HAP-1 (cell line): ENCODE measurements around the gene KDELR1.

Source experiments
- DNase-seq, 2 experiments: peaks; one replicate each; pipeline ENCODE4 v3.0.0-alpha.2; 2016 to 2020; ENCODE audit warnings: low spot score in 2 of 2
- H3K27me3 ChIP-seq: fragments of 250-450 bp; sonication (Bioruptor Pico); 2 replicates; pipeline ENCODE4 v1.5.1; 2020; ENCODE audit warnings: low read depth, mild to moderate bottlenecking, moderate library complexity
- H3K36me3 ChIP-seq: fragments of 250-450 bp; sonication (Bioruptor Pico); replicated peaks from 2 replicates; pipeline ENCODE4 v1.5.1; 2020; ENCODE audit warnings: mild to moderate bottlenecking
- H3K4me1 ChIP-seq: fragments of 250-450 bp; sonication (Bioruptor Pico); 2 replicates; pipeline ENCODE4 v1.5.1; 2020; ENCODE audit warnings: mild to moderate bottlenecking
- H3K4me3 ChIP-seq: fragments of 250-450 bp; sonication (Bioruptor Pico); 2 replicates; pipeline ENCODE4 v1.5.1; 2020; ENCODE audit warnings: mild to moderate bottlenecking, moderate library complexity
- H3K9me3 ChIP-seq: fragments of 250-450 bp; sonication (Bioruptor Pico); 2 replicates; pipeline ENCODE4 v1.5.1; 2020; ENCODE audit warnings: mild to moderate bottlenecking, moderate library complexity
- in situ Hi-C: fragments of 300-500 bp; cut with MboI; formaldehyde crosslinking; loops from 3 replicates; pipeline ENCODE4 v1.14.3; 2020; ENCODE audit warnings: low sequenced_read_pairs, inconsistent platforms, mixed read lengths

Gene KDELR1

DNA sequence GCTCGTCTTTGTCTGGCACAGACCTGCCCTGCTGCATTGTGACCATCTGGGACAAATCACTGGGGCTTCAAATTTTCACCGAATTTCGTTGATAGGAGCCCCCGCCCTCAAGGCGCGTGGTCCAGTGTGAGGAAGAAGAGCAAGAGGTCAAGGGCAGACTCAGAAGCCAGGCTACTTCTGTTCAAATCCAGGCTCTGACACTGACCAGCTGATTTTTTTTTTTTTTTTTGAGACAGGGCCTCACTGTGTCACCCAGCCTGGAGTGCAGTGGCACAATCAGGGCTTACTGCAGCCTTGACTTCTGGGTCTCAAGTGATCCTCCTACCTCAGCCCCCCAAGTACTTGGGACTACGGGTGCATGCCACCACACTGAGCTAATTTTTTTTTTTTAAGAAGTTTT lies 20.0 kb downstream of the KDELR1 start:
- no peaks in the 10 kb centered on the region for H3K9me3 ChIP-seq
- in situ Hi-C loops: no loop called here
- no peaks in the 10 kb centered on the region for H3K27me3 ChIP-seq
- no peaks in the 10 kb centered on the region for H3K36me3 ChIP-seq
- H3K4me1 ChIP-seq: no peaks in the 10 kb centered on the region; the same call in 1 of the 2 replicates
- DNase-seq: no peak
- H3K4me3 ChIP-seq: no peak overlapping the region

DNA sequence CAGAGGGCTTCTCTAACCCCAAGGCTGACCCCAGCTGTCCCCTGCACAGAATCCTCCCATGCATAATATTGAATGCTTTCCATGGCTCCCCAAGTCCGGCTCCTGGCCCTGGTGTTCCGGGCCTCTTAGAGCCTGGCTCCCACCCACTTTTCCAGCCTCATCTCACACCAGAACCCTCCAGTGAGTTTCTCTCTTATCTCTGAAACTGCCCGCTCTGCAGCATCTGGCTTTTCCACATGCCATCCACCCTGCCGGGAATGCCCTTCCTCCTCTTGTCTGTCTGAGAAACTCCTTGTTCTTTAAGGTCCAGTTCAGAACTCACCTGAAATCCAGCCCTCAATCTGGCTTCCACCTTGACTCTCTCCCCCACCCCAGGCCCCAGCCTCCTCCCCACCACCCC lies 20.4 kb downstream of the KDELR1 start:
- Histone ChIP-seq H3K9me3 (no peaks in the 10 kb centered on the region), H3K4me1 (no peaks in the 10 kb centered on the region; the same call in 1 of the 2 replicates), H3K36me3 (no peaks in the 10 kb centered on the region), H3K4me3 (no peak overlapping the region), H3K27me3 (no peaks in the 10 kb centered on the region)
- no peak for DNase-seq
- in situ Hi-C loops: no loop called here

DNA sequence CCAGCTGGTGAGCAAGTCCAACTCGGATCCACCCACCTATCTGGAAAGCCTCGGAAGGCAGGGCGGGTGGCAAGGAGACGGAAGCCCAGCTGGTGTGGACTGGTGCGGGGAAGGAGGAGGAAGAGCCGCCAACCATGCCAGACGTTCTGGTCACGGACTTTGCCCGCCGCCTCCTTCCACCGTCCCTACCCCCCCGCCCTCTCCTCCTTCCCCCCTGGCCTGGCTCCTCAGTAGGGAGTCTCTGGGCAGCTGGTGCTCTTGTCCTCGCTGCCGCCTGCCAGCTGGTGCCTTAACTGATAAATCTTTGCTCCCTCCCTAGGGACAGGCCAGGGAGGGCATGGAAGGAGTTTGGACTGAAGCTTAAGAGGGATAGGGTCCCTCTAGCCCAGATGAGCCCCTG lies 22.4 kb downstream of the KDELR1 start:
- Histone ChIP-seq H3K36me3 (no peaks in the 10 kb centered on the region), H3K9me3 (no peaks in the 10 kb centered on the region), H3K27me3 (no peaks in the 10 kb centered on the region), H3K4me3 (no peak overlapping the region), H3K4me1 (peaks cover 4% of the 10 kb centered on the region)
- in situ Hi-C loops: no loop called here
- no peak for DNase-seq

DNA sequence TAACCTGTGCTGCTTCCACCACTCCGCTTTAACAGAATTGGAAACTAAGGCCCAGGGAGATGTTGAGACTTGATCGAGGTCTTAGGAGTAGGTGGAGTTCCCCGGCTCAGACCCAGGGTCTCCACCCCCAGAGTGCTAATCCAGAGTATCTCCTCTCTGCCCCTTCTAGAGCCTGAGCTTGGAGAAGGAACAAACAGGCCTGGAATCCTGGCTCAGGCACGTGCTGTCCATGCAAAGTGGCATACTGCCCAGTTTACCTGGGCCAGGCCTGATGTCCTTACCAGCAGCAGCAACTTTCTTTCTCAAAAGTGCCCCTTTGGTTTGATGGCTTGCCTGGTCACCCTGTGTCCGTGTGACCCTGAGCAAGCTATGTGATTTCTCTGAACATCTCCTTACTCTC lies 23.5 kb downstream of the KDELR1 start:
- Histone ChIP-seq H3K27me3 (no peaks in the 10 kb centered on the region), H3K9me3 (no peaks in the 10 kb centered on the region), H3K4me1 (peaks cover 11% of the 10 kb centered on the region), H3K36me3 (no peaks in the 10 kb centered on the region), H3K4me3 (no peak overlapping the region)
- no peak for DNase-seq
- in situ Hi-C loops: no loop called here

DNA sequence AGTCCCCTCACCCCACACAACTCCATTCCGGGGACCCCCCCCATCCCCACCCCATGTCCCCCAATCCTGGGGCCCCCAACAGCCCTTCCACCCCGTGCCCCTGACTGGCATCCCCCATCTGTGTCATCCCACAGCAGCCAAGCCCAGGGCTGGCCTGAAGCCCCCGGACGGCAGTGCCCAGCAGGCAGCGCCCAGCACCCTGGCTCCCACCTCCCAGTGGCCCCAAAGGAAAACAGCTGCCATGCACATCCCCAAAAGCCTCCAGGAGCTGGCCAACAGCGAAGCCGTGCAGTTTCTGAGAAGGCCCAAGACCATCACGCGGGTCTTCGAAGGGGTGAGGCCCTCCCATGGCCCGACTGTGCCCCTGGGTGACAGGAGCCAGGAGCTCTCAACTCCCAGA lies 25.7 kb downstream of the KDELR1 start:
- DNase-seq: no peak
- in situ Hi-C loops: no loop called here
- Histone ChIP-seq H3K9me3 (no peaks in the 10 kb centered on the region), H3K4me3 (no peak overlapping the region), H3K4me1 (peaks cover 14% of the 10 kb centered on the region), H3K27me3 (no peaks in the 10 kb centered on the region), H3K36me3 (no peaks in the 10 kb centered on the region; the same call in 1 of the 2 replicates)

DNA sequence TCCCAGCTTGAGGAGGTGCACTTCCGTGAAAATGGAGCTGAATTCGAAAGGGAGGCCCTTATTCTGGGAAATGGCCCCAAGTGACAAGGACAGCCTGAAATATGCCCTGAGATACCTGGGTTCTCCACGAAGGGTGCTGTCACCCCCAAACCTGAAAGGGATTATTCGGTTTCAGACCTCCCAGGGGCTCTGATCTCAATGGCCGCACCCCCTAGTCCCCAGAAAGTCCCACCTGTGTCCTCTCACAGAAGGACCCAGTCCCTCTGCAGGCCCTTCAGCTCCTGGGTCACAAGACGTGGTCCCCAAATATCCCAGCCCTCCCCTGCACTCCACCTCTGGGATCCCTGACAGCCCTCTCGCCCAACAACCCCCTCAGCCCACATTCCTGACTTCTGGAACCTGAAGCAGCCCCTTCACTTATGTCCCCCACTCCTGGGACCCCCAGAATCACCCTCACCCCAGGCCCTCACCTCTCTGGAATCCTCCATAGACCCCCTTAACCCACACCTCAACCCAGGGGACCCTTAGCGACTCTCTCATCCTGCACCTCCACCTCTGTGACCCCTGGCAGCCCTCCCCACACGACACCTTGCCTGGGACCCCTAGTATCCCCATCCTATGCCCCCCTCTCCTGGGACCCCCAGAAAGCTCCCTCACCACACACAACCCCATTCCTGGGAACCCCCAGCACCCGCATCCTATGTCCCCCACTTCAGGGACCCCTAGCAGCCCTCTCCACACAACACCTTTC lies 26.6 kb downstream of the KDELR1 start:
- Histone ChIP-seq H3K36me3 (no peaks in the 10 kb centered on the region; the same call in 1 of the 2 replicates), H3K4me3 (peak overlapping the region; percentile 5), H3K4me1 (peaks cover 14% of the 10 kb centered on the region), H3K9me3 (no peaks in the 10 kb centered on the region), H3K27me3 (no peaks in the 10 kb centered on the region)
- in situ Hi-C loops: no loop called here
- DNase-seq: no peak

DNA sequence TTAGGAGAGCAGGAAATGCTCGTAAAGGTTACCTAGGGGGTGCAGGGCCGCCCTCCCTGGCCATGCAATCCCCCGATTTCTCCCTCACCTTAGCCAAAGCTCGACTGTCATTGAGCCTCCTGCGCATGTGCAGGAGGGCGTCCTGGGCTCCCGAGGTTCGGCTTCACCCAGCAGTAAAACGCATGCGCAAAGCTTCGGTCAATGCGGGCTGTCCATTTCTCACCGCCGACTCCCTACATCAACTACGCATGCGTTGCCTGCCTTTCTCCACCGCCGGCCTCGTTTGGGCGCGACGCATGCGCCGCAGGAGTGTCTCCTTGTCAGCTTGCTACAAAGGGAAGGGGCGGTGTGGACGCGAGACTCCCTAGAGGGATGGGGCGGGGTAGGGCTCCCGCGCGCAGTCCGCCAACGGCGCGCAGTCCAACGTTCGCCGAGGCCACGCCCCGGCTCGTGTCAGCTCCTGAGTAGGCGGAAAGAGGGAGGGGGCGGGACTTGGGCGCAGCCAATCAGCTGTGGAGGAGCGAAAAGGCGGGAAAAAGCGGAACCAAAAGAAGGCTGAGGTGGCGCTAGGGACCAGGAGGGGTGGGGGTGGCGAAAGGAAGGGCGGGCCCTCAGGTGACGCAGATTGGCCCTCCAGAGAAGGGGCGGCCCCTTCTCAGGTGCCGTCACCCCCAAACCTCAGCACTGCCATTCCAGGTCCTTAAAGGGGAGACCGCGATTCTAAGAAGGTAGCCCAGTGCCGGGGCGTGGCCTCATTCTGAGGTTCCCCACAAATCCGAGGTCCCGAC lies 27.3 kb downstream of the KDELR1 start, which contains the start of the genes SYNGR4 and TMEM143:
Gene SYNGR4, plus strand, starts transcription at position 558 of the 788 bp plus-strand sequence. CDS start 1,476 bp downstream, outside the sequence.
Gene TMEM143, minus strand, starts transcription at position 131 of the 788 bp plus-strand sequence. Its CDS starts 20 bp downstream, at position 111.
- Histone ChIP-seq H3K4me1 (peaks cover 14% of the 10 kb centered on the region), H3K36me3 (no peaks in the 10 kb centered on the region; the same call in 1 of the 2 replicates), H3K27me3 (no peaks in the 10 kb centered on the region), H3K4me3 (peak within 1 kb of the TSS; percentile 26), H3K9me3 (no peaks in the 10 kb centered on the region)
- in situ Hi-C loops: no loop called here
- DNase-seq: peak; percentile 99

DNA sequence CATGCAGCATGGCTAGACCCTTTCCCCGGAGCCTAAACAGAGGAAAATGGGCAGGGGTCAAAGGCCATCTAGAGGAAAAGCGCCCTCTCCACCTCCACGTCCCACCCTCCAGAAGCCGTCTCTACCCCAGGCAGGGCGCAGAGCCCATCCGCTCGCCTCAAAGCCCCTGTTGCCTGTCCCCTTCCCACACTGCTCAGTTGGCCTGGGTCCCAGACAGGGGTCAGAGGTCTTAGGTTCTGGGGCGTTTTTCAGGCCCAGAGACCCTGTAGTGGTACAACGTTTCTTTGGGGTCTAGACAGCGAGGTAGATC lies 27.9 kb downstream of the KDELR1 start:
- Histone ChIP-seq H3K4me3 (peak overlapping the region; percentile 26), H3K27me3 (no peaks in the 10 kb centered on the region), H3K36me3 (no peaks in the 10 kb centered on the region; the same call in 1 of the 2 replicates), H3K4me1 (peaks cover 14% of the 10 kb centered on the region), H3K9me3 (no peaks in the 10 kb centered on the region)
- DNase-seq: no peak
- in situ Hi-C loops: no loop called here

DNA sequence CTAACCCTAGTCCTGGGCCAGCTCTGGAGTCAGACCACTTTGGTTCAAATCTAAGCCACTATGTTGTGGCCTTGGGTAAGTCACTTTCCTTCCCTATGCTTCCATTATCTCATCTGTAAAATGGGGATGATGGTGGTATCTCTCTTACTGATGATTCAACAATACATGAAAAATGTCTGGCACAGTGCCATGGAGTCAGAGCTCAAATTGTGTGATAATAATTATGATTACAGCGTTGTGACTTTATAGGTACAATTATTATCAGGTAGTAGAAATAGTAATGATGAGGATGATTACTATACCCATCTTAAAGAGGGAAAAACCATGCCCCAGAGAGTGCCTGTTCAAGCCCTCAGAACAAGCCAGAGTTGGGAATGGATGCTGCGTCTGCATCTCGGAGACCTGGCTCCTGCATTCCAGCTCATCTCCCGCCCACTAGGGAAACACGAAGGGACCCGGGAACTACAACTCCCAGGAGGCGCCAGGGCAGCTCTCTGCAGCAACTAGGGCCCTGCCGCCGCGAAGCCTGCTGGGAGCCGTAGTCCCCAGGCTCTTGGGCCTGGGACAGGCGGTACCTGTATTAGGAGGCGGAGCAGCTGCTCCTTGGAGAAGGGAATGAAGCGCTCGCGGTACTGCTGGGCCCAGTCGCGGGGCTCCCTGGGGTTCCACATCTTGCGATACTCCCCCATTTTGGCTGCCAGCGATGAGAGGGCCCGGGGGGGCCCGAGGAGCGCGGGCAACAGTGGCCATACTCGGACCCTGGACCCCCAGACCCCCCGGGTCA lies 28.4 kb downstream of the KDELR1 start:
- peaks cover 14% of the 10 kb centered on the region for H3K4me1 ChIP-seq
- H3K27me3 ChIP-seq: no peaks in the 10 kb centered on the region
- H3K9me3 ChIP-seq: no peaks in the 10 kb centered on the region
- in situ Hi-C loops: no loop called here
- peak; percentile 94 to 98 for DNase-seq
- no peaks in the 10 kb centered on the region; the same call in 1 of the 2 replicates for H3K36me3 ChIP-seq
- H3K4me3 ChIP-seq: peak overlapping the region; percentile 26

DNA sequence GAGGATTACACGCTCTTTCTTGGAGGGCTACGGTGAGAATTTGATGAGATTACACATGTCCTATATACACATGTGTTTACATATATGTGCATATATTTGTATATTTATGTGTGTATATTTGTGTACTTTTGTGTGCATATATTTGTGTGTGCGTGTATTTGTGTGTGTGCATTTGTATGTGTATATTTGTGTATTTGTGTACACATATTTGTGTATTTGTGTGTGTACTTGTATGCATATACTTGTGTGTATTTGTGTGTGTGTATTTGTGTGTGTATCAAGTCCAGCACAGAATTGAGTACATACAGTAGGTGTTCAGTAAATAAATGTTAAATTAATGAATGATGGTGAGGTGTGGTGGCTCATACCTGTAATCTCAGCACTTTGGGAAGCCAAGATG lies 29.4 kb downstream of the KDELR1 start:
- Histone ChIP-seq H3K4me1 (peaks cover 14% of the 10 kb centered on the region), H3K27me3 (no peaks in the 10 kb centered on the region), H3K4me3 (no peak overlapping the region), H3K36me3 (no peaks in the 10 kb centered on the region; the same call in 1 of the 2 replicates), H3K9me3 (no peaks in the 10 kb centered on the region)
- in situ Hi-C loops: no loop called here
- DNase-seq: no peak

DNA sequence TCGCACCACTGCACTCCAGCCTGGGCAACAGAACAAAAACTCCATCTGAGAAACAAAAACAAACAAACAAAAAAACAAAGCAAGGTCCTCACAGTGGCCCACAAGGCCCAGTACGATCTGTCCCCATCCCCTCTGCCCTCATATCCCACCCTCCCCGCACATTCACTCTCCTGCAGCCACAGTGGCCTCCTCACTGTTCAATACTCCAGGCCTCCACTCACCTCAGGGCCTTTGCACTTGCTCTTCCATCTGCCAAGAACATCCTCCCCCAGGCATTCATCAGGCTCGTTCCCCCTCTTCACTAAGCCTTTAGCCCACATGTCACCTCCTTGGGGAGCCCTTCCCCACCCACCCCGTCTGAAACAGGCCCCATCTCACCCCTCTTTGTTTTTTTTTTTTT lies 32.2 kb downstream of the KDELR1 start:
- no peaks in the 10 kb centered on the region for H3K9me3 ChIP-seq
- H3K4me1 ChIP-seq: peaks cover 9% of the 10 kb centered on the region
- in situ Hi-C loops: no loop called here
- no peak for DNase-seq
- H3K36me3 ChIP-seq: no peaks in the 10 kb centered on the region; the same call in 1 of the 2 replicates
- H3K4me3 ChIP-seq: no peak overlapping the region
- H3K27me3 ChIP-seq: no peaks in the 10 kb centered on the region

DNA sequence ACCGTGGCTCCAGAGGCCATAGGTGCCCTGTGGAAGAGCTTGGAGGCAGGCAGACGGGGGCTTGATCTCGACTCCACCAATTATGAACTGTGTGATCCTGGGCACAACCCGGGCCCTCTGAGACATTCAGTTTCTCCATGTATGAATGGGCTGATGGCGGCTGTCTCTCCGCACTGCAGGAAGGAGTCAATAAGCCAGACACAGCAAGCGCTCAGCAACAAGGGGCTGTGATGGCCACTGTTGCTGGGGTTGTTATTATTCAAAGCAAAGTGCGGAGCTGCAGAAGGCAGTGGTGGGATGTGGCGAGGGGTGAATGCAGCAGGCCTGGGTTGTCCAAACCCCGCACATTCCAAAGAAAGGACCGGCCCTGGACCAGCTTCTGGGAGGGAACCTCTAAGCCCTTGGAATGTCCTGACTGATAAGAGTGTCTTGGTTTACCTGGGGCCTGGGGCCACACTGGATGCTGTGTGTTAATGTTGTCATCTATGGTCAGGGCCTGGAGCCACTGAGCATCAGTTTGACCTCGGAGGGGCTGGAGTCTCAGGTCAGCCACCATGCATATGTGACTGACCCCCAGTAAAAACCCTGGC lies 35.9 kb downstream of the KDELR1 start:
- H3K36me3 ChIP-seq: no peaks in the 10 kb centered on the region
- in situ Hi-C loops: no loop called here
- no peaks in the 10 kb centered on the region for H3K27me3 ChIP-seq
- DNase-seq: no peak
- H3K9me3 ChIP-seq: no peaks in the 10 kb centered on the region
- no peaks in the 10 kb centered on the region for H3K4me1 ChIP-seq
- no peak overlapping the region for H3K4me3 ChIP-seq

DNA sequence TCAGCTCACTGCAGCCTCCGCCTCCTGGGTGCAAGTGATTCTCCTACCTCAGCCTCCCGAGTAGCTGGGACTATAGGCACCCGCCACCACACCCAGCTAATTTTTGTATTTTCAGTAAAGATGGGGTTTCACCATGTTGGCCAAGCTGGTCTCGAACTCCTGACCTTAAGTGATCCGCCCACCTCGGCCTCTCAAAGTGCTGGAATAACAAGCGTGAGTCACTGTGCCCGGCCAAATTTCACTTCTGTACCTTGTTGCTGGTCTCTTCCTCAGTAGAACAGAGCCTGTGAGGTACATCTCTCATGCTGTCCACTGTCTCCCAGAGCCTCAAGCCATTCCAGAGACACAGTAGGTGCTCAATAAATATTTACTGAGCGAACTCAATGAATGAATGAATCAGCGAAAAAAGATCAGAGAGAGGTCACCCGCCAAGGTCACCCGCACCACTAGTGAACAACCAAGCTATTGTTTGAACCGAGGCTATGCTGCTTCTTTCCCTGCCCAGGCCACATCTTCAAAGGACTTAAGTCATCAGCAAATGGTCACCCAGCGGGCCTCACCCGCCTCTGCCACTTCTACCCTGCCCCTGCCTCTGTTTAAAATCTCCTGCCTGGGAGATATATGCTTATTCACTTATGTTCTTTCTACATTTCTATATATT lies 36.9 kb downstream of the KDELR1 start:
- no peaks in the 10 kb centered on the region for H3K4me1 ChIP-seq
- in situ Hi-C loops: no loop called here
- H3K9me3 ChIP-seq: no peaks in the 10 kb centered on the region
- H3K36me3 ChIP-seq: no peaks in the 10 kb centered on the region
- DNase-seq: peak in 1 of 2 experiments; percentile 26
- H3K27me3 ChIP-seq: no peaks in the 10 kb centered on the region
- no peak overlapping the region for H3K4me3 ChIP-seq
